SU-DHL-6 (cell line): ENCODE measurements around the gene S100B.

Source experiments
- EZH2phosphoT487 ChIP-seq: fragments of 200-600 bp; sonication (generic), shearing (Covaris generic); conservative IDR thresholded peaks from 2 replicates; pipeline ENCODE4 v1.6.1; 2018; ENCODE audit warnings: mild to moderate bottlenecking, antibody characterized with exemption, low read length, moderate library complexity, mixed read lengths
- TF ChIP-seq, protein P1 (sequence below): fragments of 200-600 bp; sonication (generic); IDR thresholded peaks from one replicate; pipeline ENCODE4 v1.5.1; 2017; ENCODE audit warnings: antibody characterized with exemption, mild to moderate bottlenecking, low read length, moderate library complexity; ENCODE audit not compliant: insufficient read depth, poor library complexity, severe bottlenecking

DNA sequence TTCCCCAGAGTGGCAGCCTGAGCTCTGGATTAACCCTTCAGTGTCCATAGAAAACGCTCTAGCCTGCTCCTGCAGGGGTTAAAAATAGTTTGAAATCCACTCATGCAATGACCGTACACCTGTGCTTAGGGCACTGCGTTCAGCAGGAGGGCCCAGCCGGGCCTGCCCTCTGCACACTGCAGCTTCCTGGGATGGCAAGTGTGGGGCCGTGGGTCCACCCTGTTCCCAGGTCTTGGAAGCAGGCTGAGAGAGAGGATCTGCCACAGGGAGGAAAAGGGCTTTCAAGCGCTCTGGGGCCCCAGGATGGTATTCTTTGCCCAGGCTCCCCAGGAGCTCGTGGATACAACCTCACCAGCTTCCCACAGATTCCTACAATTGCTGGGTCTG, 1.5 kb upstream of the S100B start:
- TF ChIP-seq, protein P1, sequence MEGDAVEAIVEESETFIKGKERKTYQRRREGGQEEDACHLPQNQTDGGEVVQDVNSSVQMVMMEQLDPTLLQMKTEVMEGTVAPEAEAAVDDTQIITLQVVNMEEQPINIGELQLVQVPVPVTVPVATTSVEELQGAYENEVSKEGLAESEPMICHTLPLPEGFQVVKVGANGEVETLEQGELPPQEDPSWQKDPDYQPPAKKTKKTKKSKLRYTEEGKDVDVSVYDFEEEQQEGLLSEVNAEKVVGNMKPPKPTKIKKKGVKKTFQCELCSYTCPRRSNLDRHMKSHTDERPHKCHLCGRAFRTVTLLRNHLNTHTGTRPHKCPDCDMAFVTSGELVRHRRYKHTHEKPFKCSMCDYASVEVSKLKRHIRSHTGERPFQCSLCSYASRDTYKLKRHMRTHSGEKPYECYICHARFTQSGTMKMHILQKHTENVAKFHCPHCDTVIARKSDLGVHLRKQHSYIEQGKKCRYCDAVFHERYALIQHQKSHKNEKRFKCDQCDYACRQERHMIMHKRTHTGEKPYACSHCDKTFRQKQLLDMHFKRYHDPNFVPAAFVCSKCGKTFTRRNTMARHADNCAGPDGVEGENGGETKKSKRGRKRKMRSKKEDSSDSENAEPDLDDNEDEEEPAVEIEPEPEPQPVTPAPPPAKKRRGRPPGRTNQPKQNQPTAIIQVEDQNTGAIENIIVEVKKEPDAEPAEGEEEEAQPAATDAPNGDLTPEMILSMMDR: no peak
- no peak for TF ChIP-seq EZH2phosphoT487
